GM18519 (cell line): ENCODE results near the gene ULK4.
"Not testable (repeated sequence)": the region's sequence is repeated elsewhere in the genome, so short reads cannot be mapped to it uniquely, and the experiment has no call there.

ENCODE experiments used
- ATAC-seq: cut with Tn5 transposase; IDR thresholded peaks from one replicate; pipeline ENCODE4 v1.9.1; 2021; ENCODE audit warnings: mild to moderate bottlenecking, moderate library complexity; ENCODE audit not compliant: unreplicated experiment, low FRiP score

Gene ULK4

GRCh38 chr3:41652506-41652905 is 309.4 kb downstream of the ULK4 start:
- no peak for ATAC-seq

- ATAC-seq: no peak
Measured at GRCh38 chr3:41651718-41652117, 310.2 kb downstream of the ULK4 start.

GRCh38 chr3:41650406-41650805 is 311.5 kb downstream of the ULK4 start:
- no peak for ATAC-seq

- ATAC-seq: no peak
Measured at GRCh38 chr3:41649129-41649739, 312.7 kb downstream of the ULK4 start.

GRCh38 chr3:41647730-41648129 is 314.2 kb downstream of the ULK4 start:
- not testable (repeated sequence) for ATAC-seq

- ATAC-seq: no peak
Measured at GRCh38 chr3:41640076-41640475, 321.8 kb downstream of the ULK4 start.

- ATAC-seq: no peak
Measured at GRCh38 chr3:41638381-41638780, 323.5 kb downstream of the ULK4 start.

GRCh38 chr3:41632700-41633099 is 329.2 kb downstream of the ULK4 start:
- ATAC-seq: no peak

- no peak for ATAC-seq
Measured at GRCh38 chr3:41630708-41631107, 331.2 kb downstream of the ULK4 start.

- ATAC-seq: no peak
Measured at GRCh38 chr3:41629986-41630385, 331.9 kb downstream of the ULK4 start.

- no peak for ATAC-seq
Measured at GRCh38 chr3:41629072-41629471, 332.8 kb downstream of the ULK4 start.

- no peak for ATAC-seq
Measured at GRCh38 chr3:41627477-41628087, 334.3 kb downstream of the ULK4 start.

- ATAC-seq: no peak
Measured at GRCh38 chr3:41612853-41613252, 349.1 kb downstream of the ULK4 start.

GRCh38 chr3:41611008-41611407 is 350.9 kb downstream of the ULK4 start:
- no peak for ATAC-seq

- ATAC-seq: peak; percentile 63
Measured at GRCh38 chr3:41608347-41608746, 353.6 kb downstream of the ULK4 start.

- no peak for ATAC-seq
Measured at GRCh38 chr3:41603807-41604206, 358.1 kb downstream of the ULK4 start.

GRCh38 chr3:41602121-41602520 is 359.8 kb downstream of the ULK4 start:
- ATAC-seq: no peak

GRCh38 chr3:41601404-41601987 is 360.4 kb downstream of the ULK4 start:
- ATAC-seq: no peak

GRCh38 chr3:41600616-41601015 is 361.3 kb downstream of the ULK4 start:
- ATAC-seq: no peak

- no peak for ATAC-seq
Measured at GRCh38 chr3:41599127-41599484, 362.8 kb downstream of the ULK4 start.

- ATAC-seq: no peak
Measured at GRCh38 chr3:41598402-41599126, 363.3 kb downstream of the ULK4 start.

GRCh38 chr3:41593774-41594173 is 368.1 kb downstream of the ULK4 start:
- ATAC-seq: no peak
